ENCODE data around the gene ZNF679. TPM values are rescaled to one million over a fixed set of nuclear protein-coding genes. Genes with fewer than 3 reads are reported as not detected.

ZNF679 gene
- total and polyA plus RNA-seq, 2 of the 13 experiments (the other 11 are each of a cell fraction or from before 2014, with no cell fraction given) = not detected

DNA sequence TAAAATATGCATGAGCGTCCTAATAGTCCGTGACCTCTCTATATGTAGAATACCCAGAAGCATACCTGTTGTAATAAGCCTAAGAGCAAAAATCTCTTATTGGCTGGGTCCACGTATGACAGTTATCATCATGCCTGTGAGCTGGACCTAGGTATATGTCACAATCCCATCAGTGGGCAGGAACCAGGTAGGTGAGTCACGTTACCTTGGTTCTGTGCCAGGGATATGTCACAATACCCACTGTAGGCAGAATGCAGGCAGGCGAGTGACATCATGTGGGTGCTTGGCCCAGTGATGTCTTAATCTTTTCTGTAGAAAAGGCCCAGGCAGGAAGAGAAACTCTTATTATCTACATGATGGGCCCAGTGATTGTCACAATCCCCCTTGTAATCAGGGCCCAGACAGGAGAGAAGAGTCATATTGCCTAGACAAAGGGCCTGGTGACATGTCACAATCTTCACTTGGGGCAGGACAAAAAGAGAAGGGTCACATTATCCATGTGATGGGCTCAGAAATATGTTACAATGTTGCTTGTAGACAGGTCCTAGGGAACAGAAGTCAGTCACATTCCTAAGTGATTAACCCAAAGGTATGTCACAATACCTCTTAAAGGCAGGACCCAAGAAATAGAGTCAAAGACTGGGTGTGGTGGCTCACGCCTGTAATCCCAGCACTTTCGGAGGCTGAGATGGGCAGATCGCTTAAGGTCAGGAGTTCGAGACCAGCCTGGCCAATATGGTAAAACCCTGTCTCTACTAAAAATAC is 72.5 kb downstream of the ZNF679 start:
- BruUV-seq (replicated peaks) = no TSS peak
- ATAC-seq (no peak), DNase-seq (ENCODE audit: low spot score) (no peak), FAIRE-seq (no peak)
- H3K79me2 ChIP-seq (ENCODE audit: insufficient read depth, low read length) = no peaks in the 10 kb centered on the region
- H3K4me3 ChIP-seq (replicated peaks in 1 of 3; ENCODE audit: insufficient read depth in 1 of 3, low read depth in 2 of 3, low read length in 3 of 3) = no peak overlapping the region
- no peaks in the 10 kb centered on the region for H3K4me1 ChIP-seq (ENCODE audit: insufficient read depth, low read length)
- intact Hi-C loops (cut with micrococcal nuclease; ENCODE audit: unreplicated experiment) = no loop called here
- ChIA-PET CTCF (ENCODE audit: low intra/inter-chr PET ratio, low total read pairs) (no interaction called here), POLR2A (no interaction called here)
- no peaks in the 10 kb centered on the region for H3K36me3 ChIP-seq (replicated peaks in 1 of 2; ENCODE audit: control insufficient read depth in 1 of 2, insufficient read depth in 2 of 2, low read length in 2 of 2)
- no peak overlapping the region for H3K27ac ChIP-seq (ENCODE audit: extremely low read length, insufficient read depth, low read length)
- no peak overlapping the region for H2AFZ ChIP-seq (ENCODE audit: low read length)
- in situ Hi-C loops (cut with HindIII; ENCODE audit: extremely low pct_ligation_motif_present, low pct_unique_long_range_greater_than_20kb) = no loop called here
- H3K9ac ChIP-seq (ENCODE audit: insufficient read depth, low read depth, low read length) = no peak overlapping the region
- H4K20me1 ChIP-seq (ENCODE audit: insufficient read depth, low read length) = no peaks in the 10 kb centered on the region
- TF ChIP-seq CEBPB (IDR thresholded peaks at IDR 0.05; ENCODE audit: borderline replicate concordance, low read depth, low read length) = 0 out of 2 replicates have a peak, but pooled peaks have one; percentile 25
- no peak for TF ChIP-seq ZNF788 (CRISPR knock-in tag; IDR thresholded peaks at IDR 0.05; ENCODE audit: borderline replicate concordance)
- 0 out of 2 replicates have a peak, but pooled peaks have one; percentile 24 for TF ChIP-seq CREB1 (IDR thresholded peaks at IDR 0.05)
- no peak for TF ChIP-seq CREB1 (CRISPR knock-in tag; IDR thresholded peaks at IDR 0.05)
- no peak overlapping the region for H3K4me2 ChIP-seq (ENCODE audit: low read depth, low read length)
- 29% methylated on average over 8 of the region's 9 CpGs for whole genome bisulfite sequencing (ENCODE audit: low lambda C conversion rate)
- H3K9me3 ChIP-seq (ENCODE audit: low read length) = peaks cover 93% of the 10 kb centered on the region
- H3K27me3 ChIP-seq (ENCODE audit: control insufficient read depth in 1 of 2, insufficient read depth in 2 of 2, low read length in 2 of 2) = no peaks in the 10 kb centered on the region

DNA sequence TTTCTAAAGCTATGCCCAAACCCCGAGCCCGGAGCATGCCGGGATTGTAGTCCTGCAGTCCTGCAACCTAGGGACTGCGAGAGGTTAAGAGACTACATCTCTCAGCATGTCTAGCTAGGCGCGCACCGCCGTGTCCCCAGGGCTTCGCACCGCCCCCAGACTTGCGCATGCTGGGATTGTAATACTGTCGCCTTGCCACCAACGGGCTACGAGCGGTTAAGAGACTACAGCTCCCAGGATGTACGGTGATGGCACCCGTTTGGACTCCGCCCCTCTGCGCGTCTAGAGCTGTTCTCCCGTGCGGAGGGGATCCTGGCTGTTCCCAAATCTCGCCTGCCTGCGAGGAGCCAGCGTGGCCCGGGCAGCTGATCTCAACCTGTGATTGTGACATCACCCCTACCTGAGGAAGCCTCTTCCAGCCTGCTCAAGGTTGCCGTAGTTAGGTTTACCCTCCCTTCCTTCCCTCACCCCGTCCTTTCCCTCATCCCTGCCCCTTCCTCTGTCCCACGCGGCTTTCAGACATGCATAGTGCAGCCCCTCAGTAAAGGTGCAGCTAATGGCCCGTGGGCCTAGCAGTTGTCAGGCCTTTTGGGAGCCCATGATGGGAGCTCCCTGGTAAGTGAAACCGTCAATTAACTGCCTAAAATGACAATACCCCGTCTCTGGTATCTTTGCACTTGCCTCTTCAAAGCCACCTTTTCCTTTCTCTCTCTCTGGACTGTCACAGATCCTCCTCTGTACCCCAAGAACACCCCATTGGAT is 79.2 kb downstream of the ZNF679 start:
- no peak overlapping the region for H3K4me3 ChIP-seq (replicated peaks in 1 of 3; ENCODE audit: insufficient read depth in 1 of 3, low read depth in 2 of 3, low read length in 3 of 3)
- in situ Hi-C loops (cut with HindIII; ENCODE audit: extremely low pct_ligation_motif_present, low pct_unique_long_range_greater_than_20kb) = no loop called here
- intact Hi-C loops (cut with micrococcal nuclease; ENCODE audit: unreplicated experiment) = no loop called here
- no peaks in the 10 kb centered on the region for H3K27me3 ChIP-seq (ENCODE audit: control insufficient read depth in 1 of 2, insufficient read depth in 2 of 2, low read length in 2 of 2)
- no peaks in the 10 kb centered on the region for H4K20me1 ChIP-seq (ENCODE audit: insufficient read depth, low read length)
- no peak for DNase-seq (ENCODE audit: low spot score)
- H3K36me3 ChIP-seq (replicated peaks in 1 of 2; ENCODE audit: control insufficient read depth in 1 of 2, insufficient read depth in 2 of 2, low read length in 2 of 2) = no peaks in the 10 kb centered on the region
- no peak overlapping the region for H3K9ac ChIP-seq (ENCODE audit: insufficient read depth, low read depth, low read length)
- no peak overlapping the region for H3K4me2 ChIP-seq (ENCODE audit: low read depth, low read length)
- no peaks in the 10 kb centered on the region for H3K4me1 ChIP-seq (ENCODE audit: insufficient read depth, low read length)
- no peaks in the 10 kb centered on the region for H3K79me2 ChIP-seq (ENCODE audit: insufficient read depth, low read length)
- H2AFZ ChIP-seq (ENCODE audit: low read length) = no peak overlapping the region
- H3K9me3 ChIP-seq (ENCODE audit: low read length) = peaks cover 70% of the 10 kb centered on the region
- no peak for ATAC-seq
- BruUV-seq (replicated peaks) = no TSS peak
- no peak for FAIRE-seq
- whole genome bisulfite sequencing (ENCODE audit: low lambda C conversion rate) = 47% methylated on average over 23 of the region's 33 CpGs
- no peak overlapping the region for H3K27ac ChIP-seq (ENCODE audit: extremely low read length, insufficient read depth, low read length)
- POLR2A ChIA-PET = no interaction called here
- CTCF ChIA-PET (ENCODE audit: low intra/inter-chr PET ratio, low total read pairs) = no interaction called here
- TF ChIP-seq BCL6 (CRISPR knock-in tag; IDR thresholded peaks at IDR 0.05) (no peak), RFX1 (IDR thresholded peaks at IDR 0.05) (no peak), KLF16 (CRISPR knock-in tag; IDR thresholded peaks at IDR 0.05) (no peak), ZNF780A (CRISPR knock-in tag; IDR thresholded peaks at IDR 0.05) (no peak), SRSF1 (optimal IDR thresholded peaks at IDR 0.05; ENCODE audit: low read depth, low read length) (no peak), MED13 (CRISPR knock-in tag; IDR thresholded peaks at IDR 0.05) (no peak), THYN1 (CRISPR knock-in tag; IDR thresholded peaks at IDR 0.05; ENCODE audit: borderline replicate concordance, low read depth) (no peak), ZNF570 (CRISPR knock-in tag; IDR thresholded peaks at IDR 0.05; ENCODE audit: borderline replicate concordance) (no peak), ZMAT3 (CRISPR knock-in tag; conservative IDR thresholded peaks at IDR 0.05) (no peak), ZNF3 (CRISPR knock-in tag; IDR thresholded peaks at IDR 0.05) (no peak), ZFP1 (CRISPR knock-in tag; IDR thresholded peaks at IDR 0.05) (no peak), SMAD1 (CRISPR knock-in tag; IDR thresholded peaks at IDR 0.05; ENCODE audit: borderline replicate concordance, low read depth) (no peak), PCBP1 (IDR thresholded peaks at IDR 0.05; ENCODE audit: borderline replicate concordance, low read depth, low read length) (no peak)
- TF ChIP-seq, protein P1, sequence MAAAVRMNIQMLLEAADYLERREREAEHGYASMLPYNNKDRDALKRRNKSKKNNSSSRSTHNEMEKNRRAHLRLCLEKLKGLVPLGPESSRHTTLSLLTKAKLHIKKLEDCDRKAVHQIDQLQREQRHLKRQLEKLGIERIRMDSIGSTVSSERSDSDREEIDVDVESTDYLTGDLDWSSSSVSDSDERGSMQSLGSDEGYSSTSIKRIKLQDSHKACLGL (CRISPR knock-in tag; IDR thresholded peaks at IDR 0.05) = no peak
